ENCODE data around the gene RAD21L1. TPM values are rescaled to one million over a fixed set of nuclear protein-coding genes. Genes with fewer than 3 reads are reported as not detected.

The RAD21L1 gene
- total RNA-seq, 5 donors from 2014 or later (not counting 1 experiment from before 2014, with no cell fraction given) = 0.73 to 1.6 (median 0.88) TPM; not detected in 2

DNA sequence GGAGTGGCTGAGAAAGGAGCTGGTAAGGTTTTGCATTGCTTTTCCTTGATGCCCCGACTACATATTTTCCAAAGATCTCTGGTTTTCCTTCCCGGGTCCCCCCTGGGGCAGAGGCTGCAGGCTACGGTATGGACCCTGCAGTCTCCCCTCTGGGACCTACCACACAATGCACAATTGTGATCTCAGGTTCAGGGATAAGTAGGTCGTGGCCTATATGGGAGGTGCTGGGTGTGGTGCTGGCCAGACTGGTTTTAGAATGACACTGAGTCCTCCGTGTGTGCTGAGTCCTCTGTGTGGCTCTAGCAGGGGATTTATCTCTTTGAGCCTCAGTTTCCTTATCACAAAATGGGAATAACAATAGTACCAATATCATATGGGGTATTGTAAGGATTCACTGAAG is 22.2 kb upstream of the RAD21L1 start:
- H3K4me1 ChIP-seq (ENCODE audit: control insufficient read depth in 1 of 2, extremely low read depth in 1 of 2, insufficient read depth in 2 of 2, low read length in 2 of 2) = peaks cover 0 to 5% of the 10 kb centered on the region in 2 experiments
- Mint-ChIP-seq H3K4me1 (peaks cover 4 to 8% (median 6%) of the 10 kb centered on the region in 3 donors), H3K27ac (no peak overlapping the region), H3K9me3 (no peaks in the 10 kb centered on the region), H3K36me3 (no peaks in the 10 kb centered on the region), H3K27me3 (no peaks in the 10 kb centered on the region), H3K4me3 (no peak overlapping the region)
- H3K27me3 ChIP-seq (replicated peaks in 1 of 2; ENCODE audit: control insufficient read depth in 2 of 2, extremely low read depth in 1 of 2, insufficient read depth in 2 of 2, low read length in 1 of 2) = peaks cover 0 to 8% of the 10 kb centered on the region in 2 experiments
- H3K4me3 ChIP-seq (ENCODE audit: control insufficient read depth in 1 of 2, extremely low read depth in 1 of 2, low read length in 1 of 2) = no peak overlapping the region
- 100% methylated on average over 1 of the region's 5 CpGs for WGBS (ENCODE audit: insufficient coverage)
- H3K27ac ChIP-seq (ENCODE audit: low read length) = no peak overlapping the region
- H3K36me3 ChIP-seq (ENCODE audit: control insufficient read depth in 2 of 2, extremely low read depth in 1 of 2, insufficient read depth in 1 of 2, low read length in 1 of 2) = no peaks in the 10 kb centered on the region
- H3K9me3 ChIP-seq = no peaks in the 10 kb centered on the region
- DNase-seq (no peak), ATAC-seq (replicated peaks in 1 of 4) (no peak)
- ChIA-PET CTCF (no interaction called here), POLR2A (no interaction called here)

DNA sequence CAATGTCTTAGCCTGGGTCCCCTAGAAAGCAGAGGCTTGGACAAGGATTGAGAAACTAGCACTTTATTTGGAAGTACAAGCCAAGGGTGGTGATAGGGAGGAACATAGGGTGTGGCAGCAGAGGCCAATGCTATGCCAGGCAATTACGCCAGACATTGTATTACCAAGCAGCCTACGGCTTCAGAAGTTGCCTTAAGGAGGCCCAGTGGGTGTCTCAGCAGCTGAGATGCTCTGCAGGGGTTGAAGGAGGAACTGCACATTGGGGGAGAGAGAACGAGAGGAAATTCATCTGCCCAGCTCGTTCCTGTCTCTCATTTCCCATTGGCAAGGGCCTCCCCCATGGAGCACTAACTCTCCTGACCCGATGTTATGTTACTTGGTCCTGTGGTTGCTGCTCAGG is 21.7 kb upstream of the RAD21L1 start:
- POLR2A ChIA-PET = no interaction called here
- no peaks in the 10 kb centered on the region for H3K36me3 ChIP-seq (ENCODE audit: control insufficient read depth in 2 of 2, extremely low read depth in 1 of 2, insufficient read depth in 1 of 2, low read length in 1 of 2)
- peaks cover 0 to 8% of the 10 kb centered on the region in 2 experiments for H3K27me3 ChIP-seq (replicated peaks in 1 of 2; ENCODE audit: control insufficient read depth in 2 of 2, extremely low read depth in 1 of 2, insufficient read depth in 2 of 2, low read length in 1 of 2)
- 60% methylated on average over 3 of the region's 5 CpGs for WGBS (ENCODE audit: insufficient coverage)
- ATAC-seq (replicated peaks in 1 of 4) (no peak), DNase-seq (no peak)
- no peak overlapping the region for H3K4me3 ChIP-seq (ENCODE audit: control insufficient read depth in 1 of 2, extremely low read depth in 1 of 2, low read length in 1 of 2)
- no peaks in the 10 kb centered on the region for H3K9me3 Mint-ChIP-seq
- H3K27me3 Mint-ChIP-seq = peaks cover 0 to under 1% of the 10 kb centered on the region in 2 donors
- no peak overlapping the region for H3K27ac Mint-ChIP-seq
- no peak overlapping the region for H3K27ac ChIP-seq (ENCODE audit: low read length)
- peaks cover 0 to 5% of the 10 kb centered on the region in 2 experiments for H3K4me1 ChIP-seq (ENCODE audit: control insufficient read depth in 1 of 2, extremely low read depth in 1 of 2, insufficient read depth in 2 of 2, low read length in 2 of 2)
- no peak overlapping the region for H3K4me3 Mint-ChIP-seq
- H3K36me3 Mint-ChIP-seq = no peaks in the 10 kb centered on the region
- H3K4me1 Mint-ChIP-seq = peaks cover 4 to 8% (median 6%) of the 10 kb centered on the region in 3 donors
- CTCF ChIA-PET = no interaction called here
- H3K9me3 ChIP-seq = no peaks in the 10 kb centered on the region

DNA sequence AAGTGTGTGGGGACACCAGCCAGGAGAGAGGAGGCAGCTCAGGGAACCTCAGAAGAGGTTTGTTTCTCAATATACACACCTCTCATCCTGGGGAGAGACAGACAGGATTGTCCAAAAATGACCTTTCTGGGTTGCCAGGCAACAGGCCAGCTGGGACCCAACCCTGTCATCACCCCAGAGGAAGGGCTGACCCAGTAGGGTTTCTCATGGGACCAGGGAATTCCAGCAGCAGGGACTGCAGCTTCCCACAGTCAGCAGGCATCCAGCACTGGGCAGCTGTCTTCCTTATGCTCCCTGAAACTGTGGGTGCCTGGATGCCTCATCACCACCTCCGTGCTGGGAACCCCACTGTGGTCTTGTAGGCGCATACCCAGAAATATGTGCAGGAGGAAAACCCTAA is 21.3 kb upstream of the RAD21L1 start:
- POLR2A ChIA-PET = no interaction called here
- Histone ChIP-seq H3K27ac (ENCODE audit: low read length) (no peak overlapping the region), H3K27me3 (replicated peaks in 1 of 2; ENCODE audit: control insufficient read depth in 2 of 2, extremely low read depth in 1 of 2, insufficient read depth in 2 of 2, low read length in 1 of 2) (peaks cover 0 to 8% of the 10 kb centered on the region in 2 experiments), H3K9me3 (no peaks in the 10 kb centered on the region), H3K4me1 (ENCODE audit: control insufficient read depth in 1 of 2, extremely low read depth in 1 of 2, insufficient read depth in 2 of 2, low read length in 2 of 2) (peaks cover 0 to 5% of the 10 kb centered on the region in 2 experiments), H3K36me3 (ENCODE audit: control insufficient read depth in 2 of 2, extremely low read depth in 1 of 2, insufficient read depth in 1 of 2, low read length in 1 of 2) (no peaks in the 10 kb centered on the region), H3K4me3 (ENCODE audit: control insufficient read depth in 1 of 2, extremely low read depth in 1 of 2, low read length in 1 of 2) (no peak overlapping the region)
- Mint-ChIP-seq H3K27ac (no peak overlapping the region), H3K36me3 (no peaks in the 10 kb centered on the region), H3K4me1 (peaks cover 4 to 8% (median 6%) of the 10 kb centered on the region in 3 donors), H3K27me3 (peaks cover 0 to 5% of the 10 kb centered on the region in 2 donors), H3K9me3 (no peaks in the 10 kb centered on the region), H3K4me3 (no peak overlapping the region)
- WGBS (ENCODE audit: insufficient coverage) = 87% methylated on average over 2 of the region's 2 CpGs
- no peak for DNase-seq
- CTCF ChIA-PET = no interaction called here
- no peak for ATAC-seq (replicated peaks in 1 of 4)

- H3K9me3 Mint-ChIP-seq = no peaks in the 10 kb centered on the region
- no peaks in the 10 kb centered on the region for H3K4me1 ChIP-seq (ENCODE audit: control insufficient read depth in 1 of 2, extremely low read depth in 1 of 2, insufficient read depth in 2 of 2, low read length in 2 of 2)
- 100% methylated on average over 4 of the region's 8 CpGs for WGBS (ENCODE audit: insufficient coverage)
- H3K4me1 Mint-ChIP-seq = no peaks in the 10 kb centered on the region
- peaks cover 3 to 5% of the 10 kb centered on the region in 2 donors for H3K27me3 Mint-ChIP-seq
- no peaks in the 10 kb centered on the region for H3K9me3 ChIP-seq
- ATAC-seq (replicated peaks in 1 of 4) (no peak), DNase-seq (no peak)
- H3K36me3 ChIP-seq (ENCODE audit: control insufficient read depth in 2 of 2, extremely low read depth in 1 of 2, insufficient read depth in 1 of 2, low read length in 1 of 2) = no peaks in the 10 kb centered on the region
- peaks cover 0 to 10% of the 10 kb centered on the region in 2 experiments for H3K27me3 ChIP-seq (replicated peaks in 1 of 2; ENCODE audit: control insufficient read depth in 2 of 2, extremely low read depth in 1 of 2, insufficient read depth in 2 of 2, low read length in 1 of 2)
- H3K27ac Mint-ChIP-seq = no peak overlapping the region
- no peaks in the 10 kb centered on the region for H3K36me3 Mint-ChIP-seq
- H3K27ac ChIP-seq (ENCODE audit: low read length) = no peak overlapping the region
- POLR2A ChIA-PET = no interaction called here
- no peak overlapping the region for H3K4me3 Mint-ChIP-seq
- CTCF ChIA-PET = no interaction called here
- no peak overlapping the region for H3K4me3 ChIP-seq (ENCODE audit: control insufficient read depth in 1 of 2, extremely low read depth in 1 of 2, low read length in 1 of 2)
Measured at GRCh38 chr20:1205802-1206201, 20.0 kb upstream of the RAD21L1 start.

DNA sequence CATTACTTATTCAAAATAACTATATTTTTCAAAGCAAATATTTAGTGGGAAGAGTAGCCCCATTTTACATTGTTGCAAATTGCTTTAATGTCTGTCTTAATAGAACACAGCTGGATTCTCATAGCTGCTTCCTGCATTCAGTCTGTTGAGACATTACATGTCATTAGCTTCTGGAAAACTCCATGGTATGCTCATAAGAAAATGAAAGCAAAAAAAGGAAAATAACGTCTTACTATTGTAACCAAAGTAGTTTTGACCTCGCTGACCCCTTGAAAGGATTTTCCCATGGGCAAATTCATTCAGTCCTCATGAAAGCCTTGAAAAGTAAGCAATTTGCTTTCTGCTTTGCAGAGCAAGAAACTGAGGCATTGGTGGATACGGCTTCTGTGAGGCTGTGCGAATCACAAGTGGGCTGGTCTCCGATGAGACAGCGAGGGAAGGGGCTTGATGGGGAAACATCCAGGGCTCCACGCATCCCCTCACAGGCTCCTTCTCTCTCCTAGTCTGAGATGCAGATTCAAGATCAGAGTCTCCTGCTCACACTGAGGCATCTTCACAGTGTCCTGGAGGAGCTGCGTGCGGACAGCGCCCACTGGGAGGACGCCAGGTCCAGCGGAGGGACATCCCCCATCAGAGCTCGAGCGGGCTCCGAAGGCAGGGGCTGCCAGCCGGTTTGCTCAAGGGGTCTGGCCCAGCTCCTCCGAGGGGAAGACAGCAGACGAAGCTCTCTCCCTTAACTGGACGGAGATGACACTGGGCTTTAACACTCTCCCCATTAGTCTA is 19.3 kb upstream of the RAD21L1 start:
- WGBS (ENCODE audit: insufficient coverage) = 93% methylated on average over 19 of the region's 19 CpGs
- DNase-seq = no peak
- Histone ChIP-seq H3K27ac (ENCODE audit: low read length) (no peak overlapping the region), H3K4me1 (ENCODE audit: control insufficient read depth in 1 of 2, extremely low read depth in 1 of 2, insufficient read depth in 2 of 2, low read length in 2 of 2) (no peaks in the 10 kb centered on the region), H3K27me3 (replicated peaks in 1 of 2; ENCODE audit: control insufficient read depth in 2 of 2, extremely low read depth in 1 of 2, insufficient read depth in 2 of 2, low read length in 1 of 2) (peaks cover 0 to 10% of the 10 kb centered on the region in 2 experiments), H3K9me3 (no peaks in the 10 kb centered on the region), H3K4me3 (ENCODE audit: control insufficient read depth in 1 of 2, extremely low read depth in 1 of 2, low read length in 1 of 2) (no peak overlapping the region), H3K36me3 (ENCODE audit: control insufficient read depth in 2 of 2, extremely low read depth in 1 of 2, insufficient read depth in 1 of 2, low read length in 1 of 2) (no peaks in the 10 kb centered on the region)
- Mint-ChIP-seq H3K9me3 (no peaks in the 10 kb centered on the region), H3K27ac (no peak overlapping the region), H3K36me3 (no peaks in the 10 kb centered on the region), H3K4me3 (no peak overlapping the region), H3K4me1 (no peaks in the 10 kb centered on the region), H3K27me3 (peaks cover 3 to 5% of the 10 kb centered on the region in 2 donors)
- ATAC-seq (replicated peaks in 1 of 4) = no peak
- ChIA-PET POLR2A (no interaction called here), CTCF (no interaction called here)

DNA sequence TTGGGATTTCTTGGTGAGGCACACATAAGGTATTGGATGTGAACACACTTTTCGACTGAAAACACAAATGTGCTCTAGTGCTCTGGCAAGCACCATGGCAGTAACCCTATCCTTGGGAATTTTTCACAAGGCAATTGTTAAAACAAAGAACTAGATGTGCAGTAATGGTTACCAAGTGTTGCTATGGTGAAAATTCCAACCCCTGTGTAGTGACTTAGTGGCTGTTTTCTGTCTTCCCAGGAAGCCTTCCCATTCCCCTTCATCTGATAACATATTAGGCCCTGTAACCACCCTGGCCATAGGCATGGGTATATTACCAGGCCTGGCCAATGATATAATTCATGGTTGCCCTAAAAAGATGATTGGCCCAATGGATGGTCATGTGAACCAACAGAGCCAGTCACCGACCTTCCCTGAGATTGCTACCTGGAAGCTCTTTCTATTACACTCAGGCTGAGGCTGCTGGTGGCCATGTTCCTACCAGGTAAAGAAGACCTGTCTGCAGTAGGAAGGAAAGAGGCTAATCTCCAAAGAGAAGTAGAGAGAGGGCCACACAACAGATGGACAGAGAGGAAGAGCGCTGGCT is 18.5 kb upstream of the RAD21L1 start:
- no peak overlapping the region for H3K27ac ChIP-seq (ENCODE audit: low read length)
- DNase-seq (no peak), ATAC-seq (replicated peaks in 1 of 4) (no peak)
- H3K4me3 ChIP-seq (ENCODE audit: control insufficient read depth in 1 of 2, extremely low read depth in 1 of 2, low read length in 1 of 2) = no peak overlapping the region
- no peaks in the 10 kb centered on the region for H3K36me3 ChIP-seq (ENCODE audit: control insufficient read depth in 2 of 2, extremely low read depth in 1 of 2, insufficient read depth in 1 of 2, low read length in 1 of 2)
- no peaks in the 10 kb centered on the region for H3K9me3 ChIP-seq
- no peaks in the 10 kb centered on the region for H3K36me3 Mint-ChIP-seq
- peaks cover under 1% of the 10 kb centered on the region in 3 donors for H3K4me1 Mint-ChIP-seq
- no peak overlapping the region for H3K27ac Mint-ChIP-seq
- ChIA-PET CTCF (no interaction called here), POLR2A (no interaction called here)
- WGBS (ENCODE audit: insufficient coverage) = 100% methylated on average over 1 of the region's 3 CpGs
- no peaks in the 10 kb centered on the region for H3K4me1 ChIP-seq (ENCODE audit: control insufficient read depth in 1 of 2, extremely low read depth in 1 of 2, insufficient read depth in 2 of 2, low read length in 2 of 2)
- H3K27me3 Mint-ChIP-seq = peaks cover 6% of the 10 kb centered on the region in 2 donors
- no peak overlapping the region for H3K4me3 Mint-ChIP-seq
- peaks cover 0 to 10% of the 10 kb centered on the region in 2 experiments for H3K27me3 ChIP-seq (replicated peaks in 1 of 2; ENCODE audit: control insufficient read depth in 2 of 2, extremely low read depth in 1 of 2, insufficient read depth in 2 of 2, low read length in 1 of 2)
- no peaks in the 10 kb centered on the region for H3K9me3 Mint-ChIP-seq
